Kidney glomerular epithelial cell (primary cell): ENCODE measurements around the gene SPRYD3.
"Not testable (repeated sequence)": the region's sequence is repeated elsewhere in the genome, so short reads cannot be mapped to it uniquely, and the experiment has no call there.

ENCODE experiments used
- DNase-seq: peaks from one replicate; lab custom pipeline; 2025; lab: John Stamatoyannopoulos, UW

SPRYD3 gene

GRCh38 chr12:53101931-53102781 is 23.0 kb upstream of the SPRYD3 start:
- DNase-seq: no peak

- DNase-seq: no peak
These were observed 22.1 kb upstream of the SPRYD3 start for GRCh38 chr12:53101266-53101665.

GRCh38 chr12:53100466-53101151 is 21.4 kb upstream of the SPRYD3 start:
- DNase-seq: no peak

- DNase-seq: peak; percentile 90
These were observed 20.1 kb upstream of the SPRYD3 start for GRCh38 chr12:53099071-53099882.

- peak; percentile 40 for DNase-seq
These were observed 19.3 kb upstream of the SPRYD3 start for GRCh38 chr12:53098354-53098981.

- DNase-seq: no peak
These were observed 18.6 kb upstream of the SPRYD3 start, which contains the start of gene IGFBP6 for GRCh38 chr12:53097564-53098353. Gene IGFBP6, plus strand, starts transcription at chr12:53097667. Its CDS starts 51 bp downstream, at chr12:53097718.

GRCh38 chr12:53097207-53097563 is 18.0 kb upstream of the SPRYD3 start:
- DNase-seq: no peak

GRCh38 chr12:53096759-53097158 is 17.6 kb upstream of the SPRYD3 start:
- DNase-seq: no peak

GRCh38 chr12:53096089-53096741 is 17.0 kb upstream of the SPRYD3 start:
- DNase-seq: no peak

- not testable (repeated sequence) for DNase-seq
These were observed 16.4 kb upstream of the SPRYD3 start for GRCh38 chr12:53095596-53095895.

GRCh38 chr12:53094796-53095595 is 15.8 kb upstream of the SPRYD3 start:
- not testable (repeated sequence) for DNase-seq

GRCh38 chr12:53094394-53094787 is 15.2 kb upstream of the SPRYD3 start:
- no peak for DNase-seq

- DNase-seq: no peak
These were observed 14.7 kb upstream of the SPRYD3 start for GRCh38 chr12:53093777-53094393.

- no peak for DNase-seq
These were observed 12.6 kb upstream of the SPRYD3 start for GRCh38 chr12:53091756-53092155.

GRCh38 chr12:53090554-53090953 is 11.4 kb upstream of the SPRYD3 start:
- DNase-seq: no peak

- no peak for DNase-seq
These were observed 10.9 kb upstream of the SPRYD3 start for GRCh38 chr12:53090105-53090504.

GRCh38 chr12:53086361-53086760 is 7.2 kb upstream of the SPRYD3 start:
- no peak for DNase-seq

GRCh38 chr12:53082637-53083175 is 3.5 kb upstream of the SPRYD3 start:
- DNase-seq: no peak
